Activated T-cell treated with anti-CD3 and anti-CD28 coated beads, Interleukin-2, amount 50 U/mL, for 24 hours (primary cell): ENCODE measurements around the gene IL22RA1.

Experiments
- DNase-seq: peaks from one replicate; pipeline ENCODE4 v3.0.0-alpha.2; 2020
- H3K27ac Mint-ChIP-seq: 2 replicates; pipeline ENCODE4 v1.8.0; 2020; ENCODE audit warnings: mild to moderate bottlenecking, mixed read lengths
- H3K27me3 Mint-ChIP-seq: 2 replicates; pipeline ENCODE4 v1.8.0; 2020; ENCODE audit warnings: mixed read lengths
- H3K36me3 Mint-ChIP-seq: 2 replicates; pipeline ENCODE4 v1.8.0; 2020; ENCODE audit warnings: low read depth, mixed read lengths
- H3K4me1 Mint-ChIP-seq: 2 replicates; pipeline ENCODE4 v1.8.0; 2020; ENCODE audit warnings: low read depth, mixed read lengths
- H3K4me3 Mint-ChIP-seq: 2 replicates; pipeline ENCODE4 v1.8.0; 2020; ENCODE audit warnings: mild to moderate bottlenecking, moderate library complexity, mixed read lengths
- H3K9me3 Mint-ChIP-seq: 2 replicates; pipeline ENCODE4 v1.8.0; 2020; ENCODE audit warnings: mixed read lengths

Gene IL22RA1

GRCh38 chr1:24177161-24177560 is 34.2 kb upstream of the IL22RA1 start:
- Mint-ChIP-seq H3K4me3 (no peak overlapping the region), H3K27me3 (no peaks in the 10 kb centered on the region), H3K9me3 (no peaks in the 10 kb centered on the region), H3K4me1 (no peaks in the 10 kb centered on the region), H3K27ac (no peak overlapping the region), H3K36me3 (no peaks in the 10 kb centered on the region)
- no peak for DNase-seq

- Mint-ChIP-seq H3K4me3 (no peak overlapping the region), H3K27ac (no peak overlapping the region), H3K4me1 (no peaks in the 10 kb centered on the region), H3K36me3 (no peaks in the 10 kb centered on the region), H3K27me3 (no peaks in the 10 kb centered on the region), H3K9me3 (no peaks in the 10 kb centered on the region)
- no peak for DNase-seq
Measured at GRCh38 chr1:24175033-24175755, 32.3 kb upstream of the IL22RA1 start.

- DNase-seq = no peak
- Mint-ChIP-seq H3K27ac (no peak overlapping the region), H3K9me3 (no peaks in the 10 kb centered on the region), H3K27me3 (no peaks in the 10 kb centered on the region), H3K4me1 (no peaks in the 10 kb centered on the region), H3K36me3 (no peaks in the 10 kb centered on the region), H3K4me3 (no peak overlapping the region)
Measured at GRCh38 chr1:24173638-24174575, 31.0 kb upstream of the IL22RA1 start.

GRCh38 chr1:24172598-24172997 is 29.7 kb upstream of the IL22RA1 start:
- DNase-seq = no peak
- Mint-ChIP-seq H3K27ac (no peak overlapping the region), H3K36me3 (no peaks in the 10 kb centered on the region), H3K4me3 (no peak overlapping the region), H3K9me3 (no peaks in the 10 kb centered on the region), H3K27me3 (no peaks in the 10 kb centered on the region), H3K4me1 (no peaks in the 10 kb centered on the region)

GRCh38 chr1:24169286-24169685 is 26.3 kb upstream of the IL22RA1 start:
- Mint-ChIP-seq H3K4me1 (no peaks in the 10 kb centered on the region), H3K4me3 (no peak overlapping the region), H3K9me3 (no peaks in the 10 kb centered on the region), H3K27me3 (no peaks in the 10 kb centered on the region), H3K36me3 (peaks cover 10% of the 10 kb centered on the region), H3K27ac (no peak overlapping the region)
- no peak for DNase-seq

GRCh38 chr1:24168245-24168644 is 25.3 kb upstream of the IL22RA1 start:
- Mint-ChIP-seq H3K27ac (no peak overlapping the region), H3K9me3 (no peaks in the 10 kb centered on the region), H3K36me3 (peaks cover 10% of the 10 kb centered on the region), H3K27me3 (no peaks in the 10 kb centered on the region), H3K4me3 (no peak overlapping the region), H3K4me1 (no peaks in the 10 kb centered on the region)
- no peak for DNase-seq

GRCh38 chr1:24167008-24167407 is 24.1 kb upstream of the IL22RA1 start:
- H3K4me1 Mint-ChIP-seq = no peaks in the 10 kb centered on the region
- H3K27ac Mint-ChIP-seq = no peak overlapping the region
- no peak overlapping the region for H3K4me3 Mint-ChIP-seq
- H3K27me3 Mint-ChIP-seq = no peaks in the 10 kb centered on the region
- H3K36me3 Mint-ChIP-seq = peaks cover 10% of the 10 kb centered on the region
- no peak for DNase-seq
- no peaks in the 10 kb centered on the region for H3K9me3 Mint-ChIP-seq

GRCh38 chr1:24165500-24165899 is 22.6 kb upstream of the IL22RA1 start:
- Mint-ChIP-seq H3K4me3 (no peak overlapping the region), H3K27ac (no peak overlapping the region), H3K27me3 (no peaks in the 10 kb centered on the region), H3K9me3 (no peaks in the 10 kb centered on the region), H3K36me3 (peaks cover 10% of the 10 kb centered on the region), H3K4me1 (no peaks in the 10 kb centered on the region)
- DNase-seq = no peak

- Mint-ChIP-seq H3K4me1 (no peaks in the 10 kb centered on the region), H3K36me3 (peaks cover 12% of the 10 kb centered on the region), H3K9me3 (no peaks in the 10 kb centered on the region), H3K27me3 (no peaks in the 10 kb centered on the region), H3K27ac (no peak overlapping the region), H3K4me3 (no peak overlapping the region)
- DNase-seq = no peak
Measured at GRCh38 chr1:24164004-24164403, 21.1 kb upstream of the IL22RA1 start.

- Mint-ChIP-seq H3K4me1 (no peaks in the 10 kb centered on the region), H3K27me3 (no peaks in the 10 kb centered on the region), H3K4me3 (no peak overlapping the region), H3K9me3 (no peaks in the 10 kb centered on the region), H3K36me3 (peaks cover 15% of the 10 kb centered on the region), H3K27ac (peak overlapping the region; percentile 54)
- no peak for DNase-seq
Measured at GRCh38 chr1:24162201-24162600, 19.3 kb upstream of the IL22RA1 start.

- Mint-ChIP-seq H3K27ac (no peak overlapping the region), H3K27me3 (no peaks in the 10 kb centered on the region), H3K4me3 (no peak overlapping the region), H3K36me3 (peaks cover 12% of the 10 kb centered on the region), H3K9me3 (no peaks in the 10 kb centered on the region), H3K4me1 (no peaks in the 10 kb centered on the region)
- no peak for DNase-seq
Measured at GRCh38 chr1:24161270-24161669, 18.3 kb upstream of the IL22RA1 start.

- Mint-ChIP-seq H3K4me1 (no peaks in the 10 kb centered on the region), H3K27ac (no peak overlapping the region), H3K27me3 (no peaks in the 10 kb centered on the region), H3K36me3 (peaks cover 5% of the 10 kb centered on the region), H3K9me3 (no peaks in the 10 kb centered on the region), H3K4me3 (no peak overlapping the region)
- DNase-seq = no peak
Measured at GRCh38 chr1:24159366-24159765, 16.4 kb upstream of the IL22RA1 start.

GRCh38 chr1:24157918-24158481 is 15.1 kb upstream of the IL22RA1 start:
- no peak overlapping the region for H3K27ac Mint-ChIP-seq

GRCh38 chr1:24156542-24157260 is 13.8 kb upstream of the IL22RA1 start:
- H3K4me3 Mint-ChIP-seq = no peak overlapping the region
- peaks cover 5% of the 10 kb centered on the region for H3K36me3 Mint-ChIP-seq
- no peaks in the 10 kb centered on the region for H3K9me3 Mint-ChIP-seq
- no peaks in the 10 kb centered on the region for H3K4me1 Mint-ChIP-seq
- H3K27ac Mint-ChIP-seq = no peak overlapping the region
- H3K27me3 Mint-ChIP-seq = peaks cover 17% of the 10 kb centered on the region
- DNase-seq = no peak

More at GRCh38 chr1:24157918-24158481, 15.1 kb upstream of the IL22RA1 start:
- Mint-ChIP-seq H3K27me3 (peaks cover 4% of the 10 kb centered on the region), H3K36me3 (peaks cover 5% of the 10 kb centered on the region), H3K9me3 (no peaks in the 10 kb centered on the region), H3K4me3 (no peak overlapping the region), H3K4me1 (no peaks in the 10 kb centered on the region)
- no peak for DNase-seq
